Activated CD8-positive, alpha-beta memory T cell treated with anti-CD3 and anti-CD28 coated beads for 36 hours (primary cell): ENCODE measurements around the gene TMEM178B. TPM values are rescaled to one million over a fixed set of nuclear protein-coding genes. Genes with fewer than 3 reads are reported as not detected.

Source experiments
- CTCF ChIA-PET: fragments of 350-600 bp; sonication (Branson Sonifier 250); formaldehyde crosslinking; loops from one replicate; lab custom pipeline; 2021; ENCODE audit warnings: antibody characterized with exemption; lab: Charles Lee
- POLR2A ChIA-PET: fragments of 350-600 bp; sonication (Branson Sonifier 250); formaldehyde crosslinking; loops from one replicate; lab custom pipeline; 2021; ENCODE audit warnings: antibody characterized with exemption; lab: Charles Lee
- total RNA-seq, 2 experiments: library from RNA; stranded (reverse); gene quantifications; one replicate each; pipeline ENCODE4 v1.2.3, GENCODE V29; 2021

The TMEM178B gene
- total RNA-seq, 2 experiments from 2014 or later, result 0.51 to 0.75 TPM

- CTCF ChIA-PET, result no interaction called here
- POLR2A ChIA-PET, result no interaction called here
These were observed 129.3 kb downstream of the TMEM178B start for GRCh38 chr7:141203177-141203576.

DNA sequence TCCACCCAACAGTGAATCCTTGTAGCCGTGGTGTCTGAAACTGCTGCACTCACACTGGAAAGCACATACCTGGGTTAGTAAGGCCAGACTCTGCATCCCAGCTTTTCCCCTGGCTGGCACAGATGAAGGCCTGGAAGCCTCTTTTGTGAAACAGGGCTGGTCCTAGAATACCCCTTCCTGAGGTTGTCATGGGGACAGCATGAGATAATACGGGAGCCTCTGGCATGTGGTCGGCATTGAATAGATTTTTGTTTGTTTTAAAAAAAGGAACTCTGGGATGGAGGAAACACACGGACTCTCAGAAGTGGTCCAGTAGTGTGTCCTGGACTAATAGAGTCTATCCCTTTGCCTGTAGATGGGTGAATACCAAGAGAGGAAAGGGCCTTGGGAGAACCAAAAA is 129.7 kb downstream of the TMEM178B start:
- CTCF ChIA-PET, result no interaction called here
- POLR2A ChIA-PET, result no interaction called here

DNA sequence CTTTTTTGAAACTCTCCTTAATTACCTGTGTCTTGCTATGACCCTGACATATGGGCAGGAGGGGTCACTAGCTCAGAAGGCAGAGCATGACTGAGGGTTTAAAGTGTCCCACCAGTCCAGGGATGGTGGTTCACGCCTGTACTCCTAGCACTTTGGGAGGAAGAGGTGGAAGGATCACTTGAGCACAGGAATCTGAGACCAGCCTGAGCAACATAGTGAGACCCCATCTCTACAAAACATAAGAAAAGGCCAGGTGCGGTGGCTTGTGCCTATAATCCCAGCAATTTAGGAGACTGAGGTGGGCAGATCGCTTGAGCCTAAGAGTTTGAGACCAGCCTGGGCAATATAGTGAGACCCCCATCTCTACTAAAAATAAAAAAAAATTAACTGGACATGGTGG is 133.8 kb downstream of the TMEM178B start:
- POLR2A ChIA-PET, result no interaction called here
- CTCF ChIA-PET, result no interaction called here

DNA sequence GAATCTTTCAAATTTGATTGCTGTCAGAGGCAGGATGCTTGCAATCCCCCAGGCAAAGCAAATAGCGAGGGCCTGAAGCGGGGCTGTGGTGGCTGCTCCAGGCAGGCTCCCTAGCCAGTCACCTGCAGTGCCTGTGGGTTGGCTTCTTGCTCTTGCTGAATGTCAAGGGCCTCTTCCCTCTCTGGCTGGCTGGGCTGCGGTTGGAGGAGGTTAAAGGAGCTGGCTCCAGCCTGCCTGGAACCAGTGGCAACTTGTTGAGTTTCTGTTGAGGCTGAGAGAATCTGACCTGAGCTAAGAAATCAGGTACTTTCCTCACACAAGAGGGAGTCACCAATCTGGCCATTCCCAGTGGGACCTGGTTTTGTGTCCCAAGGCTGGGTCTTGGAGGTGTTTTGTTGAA is 134.7 kb downstream of the TMEM178B start:
- CTCF ChIA-PET, result no interaction called here

GRCh38 chr7:141209454-141209853 is 135.6 kb downstream of the TMEM178B start:
- CTCF ChIA-PET, result no interaction called here
- POLR2A ChIA-PET, result no interaction called here

More for the DNA sequence above, 134.7 kb downstream of the TMEM178B start:
- POLR2A ChIA-PET, result no interaction called here

GRCh38 chr7:141210862-141211261 is 137.0 kb downstream of the TMEM178B start:
- CTCF ChIA-PET, result no interaction called here
- POLR2A ChIA-PET, result no interaction called here

DNA sequence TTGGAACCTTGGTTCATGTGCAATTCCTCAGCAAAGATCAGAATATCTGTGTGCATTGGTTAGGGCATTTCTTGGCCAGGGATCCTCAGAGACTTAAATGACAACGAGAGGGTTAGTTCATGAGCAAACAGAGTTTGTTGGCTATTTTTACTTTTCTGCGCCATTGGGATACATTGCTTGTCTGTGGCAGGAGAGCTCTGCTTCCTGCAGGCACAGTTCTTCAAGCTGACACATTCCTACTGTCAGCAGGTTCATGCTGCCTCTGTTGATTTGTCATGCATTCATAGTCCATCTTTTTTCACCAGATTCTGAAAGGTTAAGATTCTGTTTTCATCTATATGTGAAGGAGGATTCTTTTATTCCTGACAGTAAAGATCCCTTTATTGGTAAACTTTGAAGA is 139.4 kb downstream of the TMEM178B start:
- CTCF ChIA-PET, result no interaction called here
- POLR2A ChIA-PET, result no interaction called here

DNA sequence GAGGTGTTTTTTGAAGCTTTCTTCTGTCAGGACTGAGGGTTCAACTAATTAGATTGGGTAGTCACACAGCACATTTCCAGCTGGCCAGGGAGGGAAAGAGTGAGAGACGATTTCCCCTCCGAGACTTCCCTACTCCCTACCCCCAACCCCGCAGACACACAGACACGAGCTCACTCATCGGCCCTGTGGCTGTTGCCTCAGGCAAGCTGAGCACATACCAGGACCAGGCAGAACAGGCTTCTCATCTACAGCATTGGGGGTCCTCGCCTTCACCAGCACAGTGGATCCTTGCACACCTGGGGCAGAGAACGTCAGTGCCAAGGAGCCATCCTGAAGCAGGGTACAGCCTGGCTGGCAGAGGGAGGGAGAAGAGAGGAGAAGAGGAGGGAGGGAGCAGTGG is 144.1 kb downstream of the TMEM178B start:
- ChIA-PET POLR2A (no interaction called here), CTCF (no interaction called here)

- ChIA-PET POLR2A (no interaction called here), CTCF (no interaction called here)
These were observed 145.1 kb downstream of the TMEM178B start for GRCh38 chr7:141218941-141219340.

DNA sequence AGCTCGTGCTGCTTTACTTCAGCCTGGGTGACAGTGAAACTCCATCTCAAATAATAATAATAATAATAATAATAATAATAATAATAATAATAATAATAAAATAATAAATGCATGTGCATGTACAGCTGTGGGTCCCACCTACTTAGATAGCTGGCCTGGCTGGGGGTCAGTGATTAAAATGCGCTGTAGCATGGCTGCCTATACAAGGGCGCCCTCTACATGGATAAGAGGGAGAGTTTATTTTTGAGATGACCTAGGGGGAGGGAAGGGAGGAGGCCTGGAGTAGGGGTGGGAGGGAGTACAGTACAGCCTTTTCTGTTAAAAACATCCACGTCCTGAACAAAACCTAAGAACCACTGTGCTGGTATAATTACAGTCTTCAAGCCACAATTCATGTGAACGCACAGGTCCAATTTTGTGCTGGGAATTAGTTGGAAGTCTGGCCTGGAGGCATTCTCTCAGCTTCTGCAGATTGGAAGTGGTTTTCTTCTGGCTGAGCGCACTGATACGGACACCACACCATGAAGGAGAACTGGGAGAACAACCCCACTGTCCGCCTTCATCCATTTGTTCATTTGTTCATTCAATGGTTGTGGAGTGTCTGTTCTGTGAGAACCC is 146.5 kb downstream of the TMEM178B start:
- POLR2A ChIA-PET, result no interaction called here
- CTCF ChIA-PET, result no interaction called here

DNA sequence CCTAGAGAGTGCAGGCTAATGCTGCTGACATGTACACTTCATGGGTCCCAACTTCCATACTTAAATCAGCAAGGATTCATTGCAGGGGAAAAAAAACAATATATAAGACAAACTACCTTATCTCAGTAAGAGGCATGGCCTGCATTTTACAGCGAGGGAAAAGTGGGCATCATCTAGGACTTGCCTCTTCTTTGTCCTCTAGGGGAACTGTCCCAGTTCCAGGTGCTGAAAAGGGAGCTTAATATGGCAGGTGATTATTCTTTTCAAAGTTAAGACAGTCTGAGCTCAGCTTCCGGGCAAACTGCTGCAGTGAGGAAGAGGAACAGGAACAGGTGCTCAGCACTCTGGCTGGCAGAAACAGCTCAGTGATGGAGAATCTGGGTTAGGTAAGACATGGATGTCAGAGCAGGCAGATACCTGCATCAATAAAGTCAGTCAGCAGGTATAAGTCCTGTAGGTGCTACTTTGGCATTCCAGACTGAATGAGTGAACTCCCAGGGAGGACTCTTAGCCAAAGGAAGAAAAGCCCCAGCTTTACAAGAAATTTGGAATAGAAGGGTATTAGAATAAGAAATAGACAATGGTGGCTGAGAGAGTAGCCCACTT is 147.2 kb downstream of the TMEM178B start:
- CTCF ChIA-PET, result no interaction called here
- POLR2A ChIA-PET, result no interaction called here

- ChIA-PET CTCF (no interaction called here), POLR2A (no interaction called here)
These were observed 152.2 kb downstream of the TMEM178B start for GRCh38 chr7:141225916-141226618.

- ChIA-PET CTCF (no interaction called here), POLR2A (no interaction called here)
These were observed 153.6 kb downstream of the TMEM178B start for GRCh38 chr7:141227454-141227853.

DNA sequence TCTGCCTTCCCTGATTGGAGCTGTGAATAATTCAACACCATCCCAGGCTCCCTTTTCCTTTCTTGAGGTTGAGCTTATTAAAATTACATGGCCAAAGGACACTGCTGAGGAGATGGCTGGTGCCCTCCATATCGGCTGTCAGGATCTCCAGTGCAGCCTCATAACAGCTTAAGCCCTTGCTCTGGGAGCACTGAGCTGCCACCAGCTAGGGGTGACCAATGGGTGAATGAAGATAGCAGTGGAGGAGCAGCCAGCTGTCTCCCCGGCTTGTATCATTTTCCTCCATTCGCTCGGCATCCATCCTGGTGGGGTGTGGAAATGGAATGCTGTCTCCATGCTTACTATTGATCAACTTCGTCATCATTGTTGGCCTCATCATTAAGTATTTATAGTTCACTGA is 154.6 kb downstream of the TMEM178B start:
- POLR2A ChIA-PET, result interaction anchor here (0.6 kb wide), 1 partner anchor 56 kb away, joined by 6 read pairs; no protein-coding TSS in a partner anchor
- CTCF ChIA-PET, result no interaction called here

DNA sequence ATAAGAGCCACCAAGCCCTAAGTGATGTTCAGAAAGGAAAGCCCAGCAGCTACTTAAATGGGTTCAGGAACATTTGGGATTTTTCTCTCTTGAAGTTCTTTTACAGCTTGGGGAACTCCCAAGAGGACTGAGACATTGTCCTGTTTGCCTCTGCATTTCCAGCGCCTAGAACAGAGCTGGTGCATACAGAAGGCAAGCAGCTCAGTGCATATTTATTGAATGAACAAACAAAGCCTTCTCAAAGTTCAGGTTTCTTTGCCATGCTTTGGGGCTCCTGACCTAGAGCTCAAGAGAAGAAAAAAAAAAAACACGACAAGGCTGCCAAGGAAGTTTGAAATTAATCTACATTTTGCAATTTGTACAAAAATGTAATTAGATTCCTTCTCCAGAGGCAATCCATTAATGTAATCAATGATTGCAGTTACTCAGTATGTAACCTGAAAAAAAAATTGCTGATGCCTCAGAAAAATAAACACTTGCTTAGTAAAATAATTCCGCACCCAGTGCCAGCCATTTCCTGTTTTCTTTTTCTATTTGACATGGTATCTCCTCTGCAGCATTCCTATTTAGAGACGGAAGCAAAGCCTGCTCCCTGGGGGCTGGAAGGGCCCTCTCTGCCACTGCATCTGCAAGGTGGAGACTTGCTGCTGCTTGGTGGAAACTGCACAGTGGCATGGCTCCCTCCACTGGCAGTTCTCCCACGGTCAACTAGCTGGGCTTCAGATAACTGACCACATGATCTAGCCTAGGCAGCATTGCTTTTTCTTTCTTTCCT is 157.3 kb downstream of the TMEM178B start:
- POLR2A ChIA-PET, result no interaction called here
- CTCF ChIA-PET, result no interaction called here

DNA sequence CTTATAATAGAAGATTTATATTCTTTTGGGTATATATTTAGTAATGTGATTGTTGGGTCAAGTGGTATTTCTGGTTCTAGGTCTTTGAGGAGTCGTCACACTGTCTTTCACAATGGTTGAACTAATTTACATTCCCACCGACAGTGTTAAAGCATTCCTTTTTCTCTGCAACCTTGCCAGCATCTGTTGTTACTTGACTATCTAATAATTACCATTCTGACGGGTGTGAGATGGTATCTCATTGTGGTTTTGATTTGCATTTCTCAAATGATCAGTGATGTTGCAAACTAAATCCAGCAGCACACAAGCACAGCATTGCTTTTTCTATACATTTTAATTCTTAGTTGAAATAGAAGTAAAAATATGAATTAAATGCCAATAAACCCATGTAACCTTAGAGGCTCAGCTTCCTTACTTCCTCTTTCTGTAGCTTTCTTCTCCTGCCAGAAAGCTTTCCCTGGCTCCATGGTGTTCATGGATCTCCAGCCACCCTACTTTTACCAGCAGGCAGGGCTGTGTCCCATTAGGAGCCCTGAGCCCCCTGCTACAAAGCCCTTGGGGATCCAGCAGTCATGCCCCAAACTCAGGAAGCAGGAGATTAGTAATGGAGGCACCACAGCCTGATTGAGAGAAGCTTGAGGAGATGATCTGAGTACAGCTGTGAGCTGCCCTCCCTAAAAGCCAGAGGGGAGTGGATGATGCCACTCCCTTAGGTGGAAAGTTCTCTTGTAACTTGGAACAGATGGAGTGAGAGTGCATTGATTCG is 158.6 kb downstream of the TMEM178B start:
- CTCF ChIA-PET, result no interaction called here
- POLR2A ChIA-PET, result no interaction called here

DNA sequence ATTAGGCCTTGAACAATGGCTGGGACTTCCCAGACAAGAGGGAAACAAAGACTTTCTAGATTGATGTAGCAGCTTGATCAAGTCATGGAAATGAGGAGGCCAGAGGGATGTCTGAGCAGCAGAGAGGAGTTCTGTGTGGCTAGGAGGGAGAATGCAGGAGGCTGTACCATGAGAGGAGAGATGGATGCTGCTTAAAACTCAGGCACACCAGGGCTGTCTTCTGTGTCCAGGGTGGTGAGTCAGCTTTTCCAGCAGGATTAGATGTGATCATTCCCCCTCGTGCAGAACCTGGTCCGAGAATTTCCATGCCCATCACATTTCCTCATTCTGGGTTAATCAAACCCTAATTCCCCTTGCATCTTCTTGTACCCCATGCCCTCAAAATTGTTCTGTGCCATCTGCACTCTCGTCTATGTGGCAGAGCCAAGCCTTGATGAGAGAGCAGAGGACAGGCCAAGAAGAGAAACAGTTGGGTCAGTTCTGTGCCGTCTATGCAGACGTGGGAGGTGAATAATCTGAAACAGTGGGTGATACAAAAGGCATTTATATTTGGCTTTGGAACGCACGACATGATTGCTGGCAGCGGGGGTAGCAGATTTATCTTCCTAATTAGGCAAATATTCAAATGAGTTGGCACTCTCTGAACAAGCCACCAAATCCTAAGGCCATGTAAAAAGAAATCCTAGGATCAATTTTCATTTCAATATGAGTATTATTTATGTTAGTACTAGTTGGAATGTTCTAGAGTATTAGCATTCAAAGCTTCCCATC is 160.7 kb downstream of the TMEM178B start:
- POLR2A ChIA-PET, result no interaction called here
- CTCF ChIA-PET, result no interaction called here

DNA sequence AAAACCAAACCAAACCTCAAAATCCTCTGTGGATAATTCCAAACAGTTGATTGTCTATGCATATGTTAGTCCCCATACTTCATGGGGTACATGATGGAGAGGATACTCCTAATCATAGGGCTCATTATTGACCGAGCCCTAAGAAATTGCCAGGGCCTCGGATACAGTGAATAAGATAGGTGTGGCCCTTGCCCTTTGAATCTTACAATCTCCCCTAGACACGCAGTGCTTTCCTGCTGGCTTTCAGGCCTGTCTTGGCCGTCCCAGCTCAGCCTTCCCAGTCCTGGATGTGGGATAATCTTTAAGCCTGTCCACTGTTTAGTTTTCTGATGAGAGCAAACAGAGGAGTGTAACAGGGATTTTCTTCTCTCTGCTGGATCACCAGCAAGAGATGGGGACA is 161.8 kb downstream of the TMEM178B start:
- CTCF ChIA-PET, result no interaction called here
- POLR2A ChIA-PET, result no interaction called here
